ENCODE results near the gene USPL1.

The USPL1 gene

GRCh38 chr13:30664689-30665275 is 47.1 kb downstream of the USPL1 start:
- no peak for DNase-seq

GRCh38 chr13:30665638-30666037 is 47.9 kb downstream of the USPL1 start:
- no peak for DNase-seq

GRCh38 chr13:30666113-30666512 is 48.4 kb downstream of the USPL1 start:
- DNase-seq: no peak

DNA sequence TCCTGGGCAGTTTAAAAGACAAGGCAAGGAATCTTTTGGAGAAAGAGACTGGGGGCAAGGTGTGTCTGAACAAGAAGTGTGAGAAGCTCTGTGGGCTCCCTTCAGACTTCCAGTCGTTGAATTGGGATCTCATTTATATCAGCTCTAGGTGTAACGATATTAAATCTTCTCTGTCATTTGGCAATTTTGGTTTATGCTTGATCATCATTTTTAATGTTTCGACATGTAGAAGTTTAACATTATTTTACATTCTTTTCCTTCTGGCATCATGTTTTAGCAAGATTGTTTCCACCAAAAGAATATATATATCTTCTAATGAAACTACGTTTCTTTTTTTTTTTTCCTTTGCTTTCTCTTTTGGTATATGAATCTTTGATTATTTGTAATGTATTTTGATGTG is 49.3 kb downstream of the USPL1 start:
- DNase-seq: no peak

GRCh38 chr13:30668312-30668711 is 50.6 kb downstream of the USPL1 start:
- no peak for DNase-seq

GRCh38 chr13:30671271-30671815 is 53.6 kb downstream of the USPL1 start:
- DNase-seq: no peak

DNA sequence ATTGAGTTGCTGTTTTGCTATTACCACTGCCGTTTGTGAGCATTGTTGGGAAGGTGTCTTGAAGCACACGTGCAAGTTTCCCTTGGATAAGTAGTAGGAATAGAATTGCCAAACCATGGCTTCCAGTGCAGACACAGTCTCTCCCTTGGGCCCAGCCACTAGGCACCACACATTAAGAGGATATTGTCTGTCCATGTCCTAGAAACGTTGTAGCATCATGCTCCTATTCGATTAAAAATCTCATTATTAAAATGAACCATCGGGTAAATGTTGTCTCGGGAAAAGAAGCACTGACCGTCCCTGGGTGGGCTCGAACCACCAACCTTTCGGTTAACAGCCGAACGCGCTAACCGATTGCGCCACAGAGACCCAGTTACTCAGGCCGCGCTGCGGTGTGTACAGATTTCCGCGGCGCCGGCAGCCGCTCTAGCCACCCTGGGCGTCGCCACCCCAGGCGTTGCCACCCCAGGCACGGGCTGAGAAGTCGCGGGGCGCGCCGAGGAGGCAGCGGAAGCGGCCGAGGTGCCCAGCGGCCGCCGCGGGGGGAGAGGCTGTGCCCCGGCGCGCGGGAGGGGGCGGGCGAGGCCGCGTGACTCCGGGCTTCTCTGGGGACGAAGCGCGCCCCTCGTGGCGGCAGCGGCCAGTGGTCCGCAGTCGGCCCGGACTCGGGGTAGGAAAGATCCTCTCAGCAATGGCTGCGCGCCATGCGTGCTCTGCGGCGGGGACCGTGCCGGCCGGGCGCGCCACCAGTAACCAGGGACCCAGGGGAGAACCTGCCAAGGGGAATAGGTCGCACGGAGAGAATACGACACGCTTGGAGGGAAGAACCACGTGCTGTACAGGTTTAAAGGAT is 56.2 kb downstream of the USPL1 start:
- peak; percentile 88 for DNase-seq

DNA sequence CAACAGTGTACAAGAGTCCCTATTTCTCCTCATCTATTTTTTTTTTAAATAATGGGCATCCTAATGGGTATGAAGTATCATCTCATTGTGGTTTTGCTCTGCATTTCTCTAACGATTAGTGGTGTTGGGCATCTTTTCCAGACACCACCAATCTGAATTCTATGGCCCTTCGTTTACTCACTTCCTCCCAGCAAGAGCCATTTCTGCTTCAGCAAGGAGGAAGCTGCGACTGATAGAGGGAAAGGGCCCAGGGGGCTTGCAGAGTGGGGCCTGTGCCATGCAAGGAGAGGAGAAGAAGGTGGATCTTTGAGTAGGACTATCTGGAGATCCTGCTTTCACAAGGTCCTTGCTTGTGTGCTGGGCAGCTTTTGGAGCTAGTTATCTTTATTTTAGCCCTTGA is 58.0 kb downstream of the USPL1 start:
- no peak for DNase-seq

DNA sequence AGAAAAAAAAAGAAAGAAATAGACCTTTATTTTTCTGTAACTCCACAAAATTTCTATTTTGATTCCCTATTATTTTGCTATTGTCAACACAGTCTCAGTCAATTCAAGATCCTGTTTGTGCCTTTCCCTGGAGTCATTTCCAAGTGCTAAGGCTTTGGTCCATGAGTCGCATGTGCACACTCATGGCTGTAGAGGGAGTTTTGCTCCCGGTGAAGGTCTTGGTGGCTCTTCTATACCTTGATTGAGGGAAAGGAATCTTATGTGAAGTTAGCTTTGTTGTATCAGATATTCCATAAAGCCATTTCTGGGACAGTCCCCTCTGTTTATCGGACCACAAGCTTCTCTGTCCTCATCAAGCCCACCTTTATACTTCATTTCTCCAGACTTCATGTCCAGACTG is 59.0 kb downstream of the USPL1 start:
- DNase-seq: peak; percentile 43

- DNase-seq: peak; percentile 41
These were observed 62.0 kb downstream of the USPL1 start for GRCh38 chr13:30679483-30680330.

DNA sequence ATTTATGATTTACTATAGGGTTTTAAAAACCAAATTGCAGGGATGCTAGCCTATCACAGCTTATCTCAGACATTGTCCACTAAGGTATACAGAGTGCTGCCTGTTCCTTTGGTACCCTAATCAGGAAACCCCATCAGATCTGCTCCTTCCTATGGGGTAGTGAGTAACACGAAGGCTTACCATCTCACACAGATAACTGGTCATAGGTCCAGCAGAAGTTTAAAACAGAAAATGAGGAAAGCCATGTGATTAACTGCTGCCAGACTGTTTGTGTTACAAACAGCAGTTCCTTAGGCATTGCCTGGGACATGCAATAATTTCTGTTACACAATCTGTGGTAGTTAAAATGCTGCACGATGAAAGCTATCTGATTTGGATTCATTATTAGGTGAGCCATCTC is 64.1 kb downstream of the USPL1 start:
- DNase-seq: no peak

GRCh38 chr13:30685320-30685859 is 67.7 kb downstream of the USPL1 start:
- DNase-seq: no peak

DNA sequence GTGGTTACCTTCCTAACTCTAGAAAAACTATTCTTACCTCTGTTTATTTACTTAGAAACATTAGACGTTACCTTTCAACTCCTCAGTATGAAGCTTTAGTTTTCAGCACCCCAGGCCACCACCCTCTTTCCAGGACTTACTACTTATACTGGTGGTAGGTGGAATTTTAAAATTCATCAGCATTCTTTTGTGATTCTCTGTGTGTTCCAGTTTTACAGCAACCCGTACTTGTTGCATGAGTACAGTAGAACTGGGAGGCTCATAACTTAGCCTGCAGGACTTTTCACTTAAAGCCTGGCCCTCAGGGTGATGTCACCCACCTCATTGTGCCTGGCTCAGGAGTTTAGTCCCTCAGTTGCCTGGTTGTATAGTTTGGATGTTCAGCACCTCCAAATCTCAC is 68.3 kb downstream of the USPL1 start:
- DNase-seq: no peak

DNA sequence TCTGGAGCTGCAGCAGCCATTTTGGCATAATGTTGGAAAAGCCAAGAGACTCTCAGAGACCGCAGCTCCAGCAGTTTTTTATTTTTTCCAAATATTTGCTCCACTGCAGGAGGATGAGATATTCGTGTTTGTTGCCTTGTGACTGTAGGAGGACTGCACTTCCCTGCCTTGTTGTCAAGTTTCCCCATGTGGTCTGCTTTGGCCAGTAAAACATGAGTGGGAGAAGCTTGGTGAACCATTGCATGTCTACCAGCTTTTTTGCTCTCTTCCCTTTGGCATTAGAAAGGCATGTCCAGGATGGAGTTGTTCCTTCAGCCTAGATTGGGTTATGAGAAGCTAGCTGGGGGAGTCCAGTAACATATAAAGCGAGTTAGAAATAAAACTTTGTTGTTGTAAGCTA is 69.9 kb downstream of the USPL1 start:
- no peak for DNase-seq

DNA sequence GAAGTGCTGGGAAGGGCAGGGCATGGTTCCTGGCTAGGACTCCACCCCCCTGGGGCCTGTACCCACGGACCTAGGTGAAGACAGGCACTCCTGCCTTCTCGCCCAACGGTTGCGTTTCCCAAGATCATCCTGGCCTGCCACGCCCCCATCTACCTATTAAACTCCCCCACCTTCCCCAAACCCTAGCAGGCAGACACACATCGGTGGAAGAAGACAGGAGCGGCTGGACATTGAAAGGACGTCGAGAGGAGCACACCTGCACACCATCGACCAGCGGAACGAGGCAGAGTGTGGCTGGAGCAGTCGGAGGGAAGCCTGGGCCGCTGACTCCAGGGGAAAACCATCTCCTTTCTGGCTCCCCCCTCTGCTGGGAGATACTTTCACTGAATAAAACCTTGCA is 72.0 kb downstream of the USPL1 start:
- DNase-seq: no peak

GRCh38 chr13:30690282-30691188 is 72.8 kb downstream of the USPL1 start:
- peak; percentile 97 for DNase-seq

DNA sequence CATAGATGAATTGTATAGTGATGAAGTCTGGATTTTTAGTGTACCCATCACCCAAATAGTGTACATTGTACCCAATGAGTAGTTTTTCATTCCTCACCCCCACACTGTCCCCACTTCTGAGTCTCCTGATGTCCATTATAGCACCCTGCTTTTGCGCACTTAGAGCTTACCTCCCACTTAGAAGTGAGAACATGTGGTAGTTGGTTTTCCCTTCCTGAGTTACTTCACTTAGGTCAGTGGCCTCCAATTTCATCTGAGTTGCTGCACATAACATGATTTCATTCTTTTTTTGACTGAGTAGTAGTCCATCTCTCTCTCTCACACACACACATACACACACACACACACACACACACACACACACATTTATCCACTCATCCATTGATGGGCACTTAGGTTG is 74.4 kb downstream of the USPL1 start:
- no peak for DNase-seq

DNA sequence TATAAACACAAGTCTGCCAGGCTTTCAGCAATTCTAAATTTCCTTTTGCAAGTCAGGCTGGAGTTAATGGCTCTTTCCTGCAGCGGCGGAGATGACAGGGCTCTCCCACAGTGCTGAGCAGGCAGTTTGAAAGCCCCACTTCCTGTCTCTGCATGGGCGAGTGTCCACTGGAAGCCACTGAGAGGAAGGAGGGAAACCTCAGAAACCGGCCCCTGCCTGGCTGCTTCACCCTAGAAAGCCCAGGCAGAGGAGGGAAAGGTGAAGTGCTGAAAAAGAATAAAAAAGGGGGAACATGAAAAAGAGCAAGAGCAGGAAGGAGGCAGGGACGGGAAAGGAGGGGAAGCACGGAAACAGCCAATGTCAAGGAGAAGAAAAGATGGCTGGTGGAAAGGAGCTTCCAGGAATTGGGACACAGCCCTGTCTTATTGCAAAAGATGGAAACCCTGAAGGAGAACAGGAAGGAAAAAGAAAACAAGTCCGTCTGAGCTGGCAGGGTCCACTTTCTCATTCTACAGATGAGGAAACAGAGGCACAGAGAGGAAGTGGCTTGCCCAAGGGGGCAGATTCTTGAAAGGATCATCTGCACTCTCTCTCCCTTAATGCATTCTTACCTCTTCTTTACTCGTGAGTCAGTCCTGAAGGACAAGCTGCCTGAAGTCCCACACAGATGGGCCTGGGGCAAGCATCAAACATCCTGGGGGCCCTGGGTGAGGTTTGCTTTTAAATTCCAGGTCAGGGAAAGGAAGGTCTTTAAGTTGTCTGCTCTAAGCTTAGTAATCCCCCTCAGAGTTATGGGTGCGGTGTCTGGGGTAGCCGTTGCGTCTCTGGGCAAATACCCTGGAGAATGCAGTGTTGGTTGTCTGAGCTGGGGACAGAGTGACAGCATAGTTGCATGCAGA is 78.8 kb downstream of the USPL1 start:
- DNase-seq: peak; percentile 56

DNA sequence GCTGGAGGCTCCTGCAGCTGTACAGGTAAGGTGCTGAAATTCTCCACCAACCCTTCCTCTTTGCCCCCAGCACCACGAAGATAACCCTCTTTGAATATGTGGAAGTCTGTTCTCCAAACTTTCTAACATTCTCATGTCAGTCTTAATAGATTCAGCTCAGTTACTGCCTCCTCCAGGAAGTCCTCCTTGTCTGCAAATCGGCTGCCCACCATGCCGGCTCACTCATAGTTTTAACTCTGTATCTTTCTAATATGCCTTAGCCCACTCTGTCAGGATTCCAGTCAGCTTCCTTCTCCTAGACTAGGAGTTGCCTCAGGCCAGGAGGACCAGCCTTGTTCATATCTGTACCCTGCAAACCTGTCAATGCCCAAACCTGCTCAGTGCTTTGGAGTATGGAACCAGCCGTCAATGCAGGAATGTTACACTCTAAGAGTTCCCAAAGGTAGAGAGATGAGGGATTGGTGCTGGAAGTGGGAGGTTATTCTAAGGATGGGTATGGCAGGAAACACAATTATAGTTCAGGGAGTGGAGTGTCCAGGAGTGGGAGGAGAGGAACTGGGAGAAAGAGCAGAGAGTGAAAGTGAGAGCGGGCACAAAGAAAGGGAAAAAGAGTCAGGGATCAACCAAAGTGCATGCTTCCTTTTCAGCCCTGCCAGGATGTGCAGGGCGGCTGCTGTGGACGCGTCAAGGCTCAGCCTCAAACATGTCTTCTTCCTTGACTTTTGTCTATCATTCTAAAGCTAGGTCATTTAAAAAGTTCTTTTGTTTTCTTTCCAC is 79.6 kb downstream of the USPL1 start:
- peak; percentile 15 for DNase-seq

GRCh38 chr13:30697996-30698401 is 80.3 kb downstream of the USPL1 start:
- peak; percentile 65 for DNase-seq

All from fibroblast of skin of back (primary cell).